GM19468 (cell line): ENCODE results near the gene RGS10.
"Not testable (repeated sequence)": the region's sequence is repeated elsewhere in the genome, so short reads cannot be mapped to it uniquely, and the experiment has no call there.

Experiments used
- ATAC-seq: cut with Tn5 transposase; IDR thresholded peaks from one replicate; pipeline ENCODE4 v1.9.1; 2021; ENCODE audit warnings: mild to moderate bottlenecking, moderate library complexity, moderate number of reproducible peaks; ENCODE audit not compliant: unreplicated experiment; ENCODE audit errors: extremely low read depth

The RGS10 gene, protein sequence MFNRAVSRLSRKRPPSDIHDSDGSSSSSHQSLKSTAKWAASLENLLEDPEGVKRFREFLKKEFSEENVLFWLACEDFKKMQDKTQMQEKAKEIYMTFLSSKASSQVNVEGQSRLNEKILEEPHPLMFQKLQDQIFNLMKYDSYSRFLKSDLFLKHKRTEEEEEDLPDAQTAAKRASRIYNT

DNA sequence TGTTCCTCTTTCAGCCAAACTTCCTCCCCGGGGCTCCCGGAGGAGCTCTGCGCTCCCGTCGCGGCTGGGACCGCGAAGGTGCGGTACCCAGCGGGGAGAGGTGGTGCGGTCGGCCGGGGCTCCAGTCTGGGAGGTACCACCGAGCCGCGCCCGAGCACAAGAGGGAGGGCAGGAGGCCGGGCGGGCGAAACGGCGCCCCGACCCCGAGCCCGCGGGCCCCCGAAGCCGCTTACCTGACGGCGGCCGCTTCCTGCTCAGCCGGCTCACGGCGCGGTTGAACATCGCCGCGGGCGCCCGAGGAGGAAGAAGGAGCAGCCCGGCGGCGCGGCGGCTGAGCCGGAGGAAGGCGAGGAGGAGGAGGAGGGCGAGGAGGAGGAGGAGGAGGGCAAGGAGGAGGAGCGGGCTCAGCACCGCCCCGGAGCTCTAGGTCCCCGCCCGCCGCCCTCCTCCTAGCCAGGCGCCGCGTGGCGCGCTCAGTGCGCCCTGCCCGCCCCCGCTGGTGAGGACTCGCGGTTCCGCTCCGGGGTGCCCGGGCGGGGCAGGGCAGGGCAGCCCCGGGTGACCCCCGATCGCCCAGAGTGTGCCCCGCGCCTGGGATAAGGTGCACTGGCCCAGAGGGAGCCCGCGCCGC lies at the start of gene RGS10:
Gene RGS10 (minus strand): TSS at position 363 of the 631 bp plus-strand sequence. CDS start 81 bp downstream, at position 282.
- peak; percentile 23 for ATAC-seq

DNA sequence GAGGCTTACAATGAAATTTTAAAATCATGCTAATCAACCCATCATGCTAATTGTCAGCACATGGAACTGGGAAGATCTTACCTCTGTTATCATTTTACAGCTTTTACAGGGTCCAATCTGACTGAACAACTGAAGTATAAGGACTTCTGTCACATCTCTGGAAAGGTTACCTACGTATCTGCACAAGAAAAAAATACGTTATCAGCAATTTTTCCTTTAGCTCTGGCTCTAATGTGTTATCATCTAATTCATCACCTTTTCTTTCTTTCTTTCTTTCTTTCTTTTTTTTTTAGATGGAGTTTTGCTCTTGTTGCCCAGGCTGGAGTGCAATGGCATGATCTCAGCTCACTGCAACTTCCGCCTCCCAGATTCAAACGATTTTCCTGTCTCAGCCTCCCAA lies 45.6 kb upstream of the RGS10 start:
- no peak for ATAC-seq

DNA sequence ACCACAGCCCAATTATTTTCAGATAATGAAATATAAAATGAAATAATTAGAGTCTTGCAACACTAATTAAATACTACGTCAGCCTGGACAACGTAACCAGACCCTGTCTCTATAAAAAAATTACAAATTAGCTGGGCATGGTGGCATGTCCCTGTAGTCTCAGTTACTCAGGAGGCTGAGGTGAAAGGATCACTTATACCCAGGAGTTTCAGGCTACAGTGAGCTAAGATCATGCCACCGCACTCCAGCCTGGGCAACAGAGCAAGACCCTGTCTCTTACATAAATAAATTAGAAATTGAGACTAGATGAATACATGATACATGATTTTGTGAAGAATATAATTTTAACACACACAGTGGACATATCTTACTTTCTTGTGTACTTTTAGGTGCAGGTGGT lies 35.8 kb upstream of the RGS10 start:
- ATAC-seq = no peak

DNA sequence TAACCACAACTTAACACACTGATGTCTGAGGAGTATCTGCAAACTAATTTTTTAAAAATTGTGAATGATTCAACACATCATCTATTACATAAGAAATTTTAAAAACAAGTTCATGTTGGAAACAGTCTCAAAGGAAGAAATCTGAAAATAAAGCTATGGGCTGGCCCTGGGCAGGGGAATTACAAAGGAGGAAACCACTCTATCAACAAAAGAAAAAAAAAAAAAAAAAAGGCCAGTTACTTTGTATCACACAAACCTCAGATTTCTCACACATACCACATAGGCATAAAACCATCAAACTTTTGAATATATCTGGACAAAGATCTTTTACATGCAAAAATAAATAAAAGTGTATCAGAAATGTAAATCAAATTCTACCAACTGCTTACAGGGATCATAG lies 33.5 kb upstream of the RGS10 start:
- ATAC-seq = no peak

DNA sequence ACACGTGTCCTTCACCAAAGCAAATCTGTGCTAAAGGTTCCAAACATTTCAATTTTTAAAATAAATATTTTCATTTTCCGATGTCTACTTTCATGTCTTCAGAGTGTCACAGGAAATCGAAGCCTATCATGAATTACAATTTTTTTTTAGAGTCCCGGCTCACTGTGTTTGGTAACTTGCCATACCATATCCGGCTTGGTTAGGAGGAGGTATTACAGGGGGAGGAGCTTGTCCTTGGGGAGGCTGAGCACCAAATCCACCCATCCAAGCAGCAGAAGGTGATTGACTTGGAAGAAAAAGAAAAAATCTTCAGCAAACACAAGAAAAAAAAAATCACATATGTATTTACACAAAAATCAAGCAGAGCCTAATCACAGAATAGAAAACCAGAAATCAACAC lies 33.0 kb upstream of the RGS10 start:
- no peak for ATAC-seq

DNA sequence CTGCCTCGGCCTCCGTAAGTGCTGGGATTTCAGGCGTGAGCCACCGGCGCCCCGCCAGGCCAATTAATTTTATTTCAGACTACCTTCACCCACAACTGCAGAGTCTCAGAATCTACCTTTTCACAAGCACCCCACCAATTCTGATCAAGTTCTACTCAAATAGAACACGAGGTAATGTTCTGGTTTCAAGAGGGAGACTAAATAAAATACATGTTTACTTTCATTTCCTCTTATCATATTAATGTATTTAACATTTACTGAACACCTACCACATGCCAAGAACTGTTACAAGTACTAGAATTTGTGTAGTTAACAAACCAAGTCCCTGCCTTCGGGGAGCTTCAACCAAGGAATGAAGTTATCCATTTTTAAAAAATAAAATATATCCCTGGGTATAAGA lies 25.5 kb upstream of the RGS10 start:
- no peak for ATAC-seq

DNA sequence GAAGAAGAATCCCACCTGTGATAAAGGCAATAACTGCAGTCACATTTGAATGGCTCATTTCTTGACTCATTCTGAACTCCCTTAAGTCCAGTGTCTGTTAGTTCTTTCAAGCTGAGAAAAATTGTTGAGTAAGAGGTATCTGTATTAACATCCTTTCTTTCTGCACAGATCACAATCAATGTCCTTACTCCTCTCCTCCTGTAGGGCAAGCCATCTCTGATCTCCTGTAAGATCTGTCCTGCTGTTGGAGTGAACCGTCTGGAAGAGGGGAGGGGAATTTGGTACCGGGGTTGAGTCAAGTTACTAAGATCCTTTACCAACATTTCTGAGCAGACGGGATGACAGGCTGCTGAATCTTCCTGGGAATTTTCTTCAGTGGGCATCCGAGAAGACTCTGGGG lies 19.6 kb upstream of the RGS10 start:
- ATAC-seq = no peak

DNA sequence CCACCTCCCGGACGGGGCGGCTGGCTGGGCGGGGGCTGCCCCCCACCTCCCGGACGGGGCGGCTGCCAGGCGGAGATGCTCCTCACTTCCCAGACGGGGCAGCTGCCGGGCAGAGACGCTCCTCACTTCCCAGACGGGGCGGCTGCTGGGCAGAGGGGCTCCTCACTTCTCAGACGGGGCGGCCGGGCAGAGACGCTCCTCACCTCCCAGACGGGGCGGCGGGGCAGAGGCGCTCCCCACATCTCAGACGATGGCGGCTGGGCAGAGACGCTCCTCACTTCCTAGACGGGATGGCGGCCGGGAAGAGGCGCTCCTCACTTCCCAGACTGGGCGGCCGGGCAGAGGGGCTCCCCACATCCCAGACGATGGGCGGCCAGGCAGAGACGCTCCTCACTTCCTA lies 17.0 kb upstream of the RGS10 start:
- not testable (repeated sequence) for ATAC-seq

DNA sequence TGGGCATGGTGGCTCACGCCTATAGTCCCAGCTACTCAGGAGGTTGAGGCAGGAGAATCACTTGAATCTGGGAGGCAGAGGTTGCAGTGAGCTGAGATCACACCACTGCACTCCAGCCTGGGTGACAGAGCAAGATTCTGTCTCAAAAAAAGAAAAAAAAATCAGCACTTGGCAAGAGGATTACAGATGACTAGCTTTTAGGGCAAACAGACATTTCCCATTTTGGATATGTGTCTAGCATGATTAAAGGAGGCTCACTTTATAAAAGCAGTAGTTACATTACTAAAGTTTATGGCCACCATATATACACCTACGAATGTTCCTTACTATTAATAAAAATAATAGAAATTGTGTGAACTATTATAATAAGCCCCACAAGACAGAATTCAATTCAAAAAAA lies 13.6 kb upstream of the RGS10 start:
- ATAC-seq = not testable (repeated sequence)

DNA sequence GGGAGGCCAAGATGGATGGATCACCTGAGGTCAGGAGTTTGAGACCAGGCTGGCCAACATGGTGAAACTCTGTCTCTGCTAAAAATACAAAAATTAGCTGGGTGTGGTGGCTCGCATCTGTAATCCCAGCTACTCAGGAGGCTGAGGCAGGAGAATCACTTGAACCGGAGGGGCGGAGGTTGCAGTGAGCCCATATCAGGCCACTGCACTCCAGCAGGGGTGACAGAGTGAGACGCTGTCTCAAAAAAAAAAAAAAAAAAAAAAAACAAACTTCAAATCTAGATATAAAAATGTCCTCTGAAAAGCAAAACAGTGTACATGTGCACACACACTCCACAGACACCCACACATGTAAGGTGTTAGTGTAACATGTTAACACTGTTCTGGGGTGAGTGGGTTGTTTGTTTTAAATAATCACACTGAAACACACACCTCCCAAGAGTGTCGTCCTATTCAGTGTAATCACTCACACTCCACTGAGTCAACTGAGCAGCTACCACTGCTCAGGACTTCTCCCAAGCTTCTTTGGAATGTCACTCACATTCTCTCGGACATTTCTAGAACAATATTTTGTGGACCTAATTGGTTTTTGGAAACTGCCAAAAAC lies 12.8 kb upstream of the RGS10 start:
- no peak for ATAC-seq

DNA sequence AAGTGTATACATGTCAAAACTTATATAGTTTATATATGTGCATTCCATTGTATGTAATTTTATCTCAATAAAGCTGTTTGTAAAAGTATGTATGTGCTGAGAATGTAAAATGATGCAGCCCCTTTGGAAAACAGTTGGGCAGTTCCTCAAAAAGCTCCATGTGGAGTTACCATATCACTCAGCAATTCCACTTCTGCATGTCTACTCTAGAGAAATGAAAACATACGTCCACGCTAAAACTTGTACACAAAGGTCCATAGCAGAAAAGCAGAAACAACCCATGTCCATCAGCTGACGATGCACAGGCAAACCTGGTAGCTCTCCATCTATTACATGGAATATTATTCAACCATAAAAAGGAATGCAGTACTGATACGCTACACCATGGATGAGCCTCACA lies 8.3 kb upstream of the RGS10 start:
- ATAC-seq = no peak

DNA sequence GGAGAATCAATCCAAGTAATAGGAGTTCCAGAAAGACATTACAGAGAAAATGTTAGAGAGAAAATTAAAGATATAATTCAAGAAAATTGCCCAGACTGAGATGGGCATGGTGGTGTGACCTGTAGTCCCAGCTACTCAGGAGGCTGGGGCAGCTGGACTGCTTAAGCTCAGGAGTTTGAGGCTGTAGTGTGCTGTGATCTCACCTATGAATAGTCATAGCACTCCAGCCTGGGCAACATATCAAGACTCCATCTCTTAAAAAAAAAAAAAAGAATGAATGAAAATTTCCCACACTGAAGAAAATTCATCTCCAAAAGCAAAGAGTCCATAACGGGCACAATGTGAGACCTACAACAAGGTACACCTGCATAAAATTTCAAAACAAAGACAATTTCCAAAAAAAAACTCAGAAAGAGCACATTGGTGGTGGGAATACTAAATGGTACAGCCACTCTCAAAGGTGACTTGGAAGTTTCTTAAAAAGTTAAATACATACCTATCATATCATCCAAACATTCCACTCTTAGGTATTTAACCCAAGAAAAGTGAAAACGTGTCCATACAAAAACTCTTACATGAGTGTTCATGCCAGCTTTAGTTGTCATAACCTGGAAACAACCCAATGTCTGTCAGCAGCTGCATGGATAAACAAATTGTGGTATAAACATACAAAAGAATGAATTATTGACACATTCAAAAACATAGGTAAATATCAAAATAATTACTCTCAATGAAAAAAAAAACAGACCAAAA lies 6.9 kb upstream of the RGS10 start:
- ATAC-seq = no peak

DNA sequence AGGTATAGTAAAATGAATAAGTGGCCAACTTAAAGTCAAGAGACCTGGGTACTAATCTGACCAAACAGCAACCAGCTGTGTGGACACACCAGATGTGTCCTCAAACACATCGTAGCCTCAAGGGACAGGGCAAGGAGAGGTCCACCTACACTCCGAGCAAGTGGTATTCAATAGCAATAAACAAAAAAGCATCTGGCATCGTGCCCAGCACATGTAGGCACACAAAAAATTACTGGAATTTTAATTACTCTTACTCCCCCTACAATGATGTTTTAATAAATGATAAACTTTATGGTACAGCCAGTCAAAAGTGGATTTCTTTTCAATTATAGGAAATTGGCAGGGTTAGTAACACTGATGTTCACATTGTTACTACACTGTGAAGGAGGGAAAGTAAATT lies 3.5 kb upstream of the RGS10 start:
- ATAC-seq = no peak

DNA sequence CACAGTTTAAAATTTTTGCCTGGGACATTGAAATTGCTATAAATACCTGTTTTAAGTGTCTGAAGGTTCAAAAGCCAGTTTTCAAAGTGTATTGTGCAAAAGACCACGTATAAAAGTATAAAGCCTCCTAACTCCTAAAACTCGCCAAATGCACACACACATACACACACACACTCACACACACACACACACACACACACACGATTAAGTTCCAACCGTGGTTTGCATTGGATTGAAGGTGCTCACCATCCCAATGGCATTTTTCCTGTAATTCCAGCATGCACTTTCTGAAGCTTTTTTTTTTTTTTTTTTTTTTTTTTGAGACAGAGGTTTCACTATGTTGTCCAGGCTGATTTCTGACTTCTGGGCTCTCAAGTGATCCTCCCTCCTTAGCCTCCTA lies 2.8 kb upstream of the RGS10 start:
- ATAC-seq = no peak

DNA sequence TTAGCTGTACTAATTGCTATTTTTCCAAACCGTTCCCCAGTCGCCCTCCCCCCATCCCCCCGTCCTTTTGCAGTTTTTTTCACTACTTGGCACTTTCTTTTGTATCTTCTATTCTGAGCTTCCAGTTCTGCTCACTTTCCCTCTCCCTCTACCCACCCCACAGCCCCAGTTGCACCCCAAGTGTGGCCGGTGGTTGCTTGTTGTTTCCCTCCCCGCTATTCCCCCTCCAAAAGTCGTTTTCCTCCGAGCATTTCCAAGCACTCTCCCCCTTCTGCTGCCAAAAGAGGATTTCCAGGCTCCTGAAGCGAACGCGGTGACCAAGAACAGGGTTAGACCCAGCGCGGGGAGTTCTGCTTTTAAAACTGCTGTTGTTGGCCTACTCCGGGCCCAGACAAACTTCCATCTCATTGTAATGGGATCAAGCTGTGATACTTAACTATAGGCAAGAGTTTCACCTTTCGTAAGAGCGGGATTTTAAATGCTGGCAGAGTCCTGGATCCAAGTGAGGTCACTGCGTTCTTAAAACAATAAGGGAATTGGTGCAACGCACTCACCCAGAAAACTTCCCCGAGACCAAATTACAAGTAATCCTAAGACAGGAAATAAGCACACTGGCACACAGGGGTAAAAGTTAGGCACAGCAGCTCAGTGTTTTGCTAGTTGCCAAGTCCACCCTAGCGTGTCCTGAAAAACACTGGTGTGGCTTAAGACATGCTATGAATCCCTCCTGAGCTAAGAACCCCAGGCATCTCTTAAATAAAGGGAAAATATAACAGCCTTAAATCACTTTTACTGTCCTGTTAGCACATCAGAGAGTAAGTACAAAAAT lies 1.5 kb upstream of the RGS10 start:
- ATAC-seq = no peak

DNA sequence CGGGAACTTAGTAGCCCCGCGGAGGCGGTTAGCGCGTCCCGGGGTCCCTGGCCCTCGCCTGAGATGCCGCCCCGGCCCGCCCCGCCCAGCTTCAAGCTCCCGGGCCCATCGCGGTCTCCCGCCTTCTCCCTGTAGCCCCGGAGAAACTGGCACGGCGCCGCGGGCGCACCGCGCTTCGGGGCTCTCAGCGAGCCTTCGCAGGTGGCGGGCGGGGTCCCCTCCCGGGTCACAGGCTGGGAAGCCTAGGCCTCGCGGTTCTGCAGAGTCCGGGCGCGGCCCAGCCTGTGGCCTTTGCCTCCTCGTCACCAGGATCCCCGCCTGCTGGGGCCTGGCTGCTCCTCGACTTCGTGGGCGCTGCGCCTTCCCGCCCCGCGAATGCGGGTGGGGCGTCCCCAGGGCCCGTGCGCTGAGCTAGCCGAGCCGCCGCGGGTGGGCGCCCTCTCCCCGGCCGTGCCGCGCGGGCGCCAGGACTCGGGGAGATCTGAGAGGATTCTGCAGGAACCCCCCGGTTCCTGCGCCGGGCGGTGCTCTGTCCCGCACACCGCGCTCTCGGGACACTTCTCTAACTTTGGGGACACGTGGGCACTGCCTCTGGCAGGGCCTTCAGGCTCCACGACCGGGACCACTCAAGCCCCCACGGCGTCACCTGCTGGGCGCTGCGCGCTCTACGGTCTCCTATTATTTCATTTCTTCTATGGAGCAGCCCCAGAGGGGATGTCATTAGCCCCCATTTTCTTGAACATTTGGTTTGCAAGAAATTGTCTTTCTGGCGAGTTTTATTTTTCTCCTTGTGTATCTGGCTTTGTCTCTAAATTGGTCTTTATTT lies 682 bp upstream of the RGS10 start:
- peak; percentile 39 for ATAC-seq

DNA sequence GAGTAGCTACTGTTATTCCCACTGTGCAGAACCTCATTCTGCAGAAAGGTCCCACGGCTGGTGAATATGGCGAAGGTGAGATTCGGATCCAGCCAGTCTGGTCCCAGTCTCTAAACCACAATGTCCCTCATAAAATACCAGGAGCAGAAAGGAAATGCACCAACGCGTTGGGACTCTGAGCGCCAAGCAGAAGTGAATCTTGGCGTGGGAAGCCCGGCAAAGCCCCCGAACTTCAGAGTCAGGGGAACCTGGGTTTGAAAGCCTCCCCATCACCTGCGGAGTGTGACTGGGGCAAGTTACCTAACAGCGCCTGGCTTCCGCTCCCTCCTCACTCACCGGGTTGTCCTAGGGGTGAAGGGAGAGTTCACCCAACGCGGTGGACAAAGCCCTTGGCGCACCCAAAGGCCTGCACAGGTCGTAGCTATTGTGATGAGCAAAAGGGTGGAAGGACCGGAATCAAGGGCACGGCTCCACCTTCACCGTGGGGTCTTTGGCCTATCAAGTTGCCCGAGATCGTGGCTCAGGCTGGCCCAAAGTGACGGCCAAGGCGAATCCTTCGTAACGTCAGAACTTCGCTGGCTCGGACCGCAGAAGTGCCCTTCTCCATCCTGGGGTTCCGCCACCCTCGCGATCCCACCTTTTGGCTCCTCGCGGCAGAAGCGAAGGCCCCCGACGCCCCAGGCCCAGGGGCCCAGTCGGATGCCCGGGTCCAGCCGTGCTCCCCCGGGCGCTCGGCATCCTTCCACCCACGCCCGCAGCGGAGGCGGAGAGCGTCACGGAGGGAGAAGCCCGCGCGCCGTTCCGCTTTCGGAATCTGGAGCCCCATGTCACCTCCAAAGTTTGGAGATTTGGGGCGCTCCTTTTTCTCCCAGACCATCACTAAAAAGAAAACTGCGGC lies 811 bp downstream of the RGS10 start:
- ATAC-seq = no peak

DNA sequence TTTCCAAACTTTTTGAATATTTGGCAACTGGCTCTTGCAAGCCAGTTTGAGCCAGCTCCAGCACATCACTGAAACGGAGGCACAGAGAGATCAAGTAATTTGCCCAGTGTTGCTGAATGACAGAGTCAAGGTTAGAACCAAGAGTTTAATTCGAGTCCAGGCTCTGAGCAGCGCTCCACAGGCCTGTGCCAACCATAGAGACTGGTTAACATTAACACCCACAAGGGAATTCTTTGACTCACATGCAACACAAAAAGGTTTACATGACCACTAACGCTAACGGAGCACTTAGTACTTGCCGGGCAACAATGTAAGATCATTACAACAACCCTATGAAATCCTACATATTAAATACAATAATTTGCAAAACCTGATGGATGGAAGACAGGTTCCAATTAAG lies 1.5 kb downstream of the RGS10 start:
- ATAC-seq = no peak

DNA sequence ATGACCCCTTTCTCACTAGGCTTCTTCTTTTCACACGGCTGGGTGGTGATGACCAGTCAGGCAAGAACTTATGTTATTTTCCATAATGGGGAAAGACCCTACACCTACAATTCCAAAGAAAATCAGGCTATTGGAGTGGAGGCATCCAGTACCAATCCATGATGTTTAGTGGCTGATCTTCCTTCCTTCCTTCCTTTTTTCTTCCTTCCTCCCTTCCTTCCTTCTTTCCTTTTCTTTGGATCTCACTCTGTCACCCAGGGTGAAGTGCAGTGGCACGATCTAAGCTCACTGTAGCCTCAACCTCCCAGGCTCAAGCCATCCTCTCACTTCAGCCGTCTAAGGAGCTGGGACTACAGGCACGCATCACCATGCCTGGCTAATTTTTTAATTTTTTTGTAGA lies 2.5 kb downstream of the RGS10 start:
- no peak for ATAC-seq
